NCI-H510A (cell line): Measurements from ENCODE around the gene GPHB5.
"Not testable (repeated sequence)": the region's sequence is repeated elsewhere in the genome, so short reads cannot be mapped to it uniquely, and the experiment has no call there.

ENCODE experiments used
- DNase-seq: peaks from one replicate; lab custom pipeline; 2025; lab: John Stamatoyannopoulos, UW

The GPHB5 gene

DNA sequence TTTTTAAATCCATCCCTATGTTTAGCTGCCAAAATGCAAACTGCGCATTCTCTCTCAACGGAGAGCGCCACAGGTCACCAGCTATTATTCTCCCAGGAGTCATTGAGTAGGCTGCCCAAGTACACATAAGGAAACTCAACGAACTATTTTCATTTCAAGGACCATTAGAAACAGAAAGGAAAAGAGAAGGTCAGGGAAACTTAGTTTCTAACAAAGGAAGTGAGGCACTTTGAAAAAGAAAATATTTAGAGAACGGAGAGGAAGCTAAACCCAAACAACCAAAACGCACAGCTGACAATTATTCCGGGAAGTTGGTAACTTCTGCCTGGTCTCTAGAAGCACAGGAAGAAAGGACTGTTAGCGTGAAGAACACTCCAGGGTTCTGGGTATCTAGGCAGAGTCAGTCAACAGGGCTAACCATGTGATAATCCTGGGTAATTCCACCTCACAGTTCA is 23.5 kb downstream of the GPHB5 start:
- DNase-seq = no peak

DNA sequence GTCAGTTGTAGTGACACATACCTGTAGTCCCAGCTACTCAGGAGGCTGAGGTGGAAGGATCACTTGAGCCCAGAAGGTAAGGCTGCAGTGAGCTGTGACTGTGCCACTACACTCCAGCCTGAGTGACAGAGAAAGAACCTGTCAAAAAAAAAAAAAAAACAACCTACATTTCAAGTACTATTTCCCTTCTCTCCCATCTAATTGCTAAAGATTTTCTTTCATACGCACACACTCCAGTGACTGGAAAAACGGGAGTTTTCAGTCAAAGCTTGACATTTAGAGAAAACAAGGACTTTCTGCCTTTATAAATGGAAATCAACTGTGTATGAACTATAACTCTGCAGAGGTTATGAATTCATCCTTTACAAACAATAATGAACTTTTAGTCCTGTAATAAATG is 25.9 kb downstream of the GPHB5 start:
- DNase-seq = no peak

DNA sequence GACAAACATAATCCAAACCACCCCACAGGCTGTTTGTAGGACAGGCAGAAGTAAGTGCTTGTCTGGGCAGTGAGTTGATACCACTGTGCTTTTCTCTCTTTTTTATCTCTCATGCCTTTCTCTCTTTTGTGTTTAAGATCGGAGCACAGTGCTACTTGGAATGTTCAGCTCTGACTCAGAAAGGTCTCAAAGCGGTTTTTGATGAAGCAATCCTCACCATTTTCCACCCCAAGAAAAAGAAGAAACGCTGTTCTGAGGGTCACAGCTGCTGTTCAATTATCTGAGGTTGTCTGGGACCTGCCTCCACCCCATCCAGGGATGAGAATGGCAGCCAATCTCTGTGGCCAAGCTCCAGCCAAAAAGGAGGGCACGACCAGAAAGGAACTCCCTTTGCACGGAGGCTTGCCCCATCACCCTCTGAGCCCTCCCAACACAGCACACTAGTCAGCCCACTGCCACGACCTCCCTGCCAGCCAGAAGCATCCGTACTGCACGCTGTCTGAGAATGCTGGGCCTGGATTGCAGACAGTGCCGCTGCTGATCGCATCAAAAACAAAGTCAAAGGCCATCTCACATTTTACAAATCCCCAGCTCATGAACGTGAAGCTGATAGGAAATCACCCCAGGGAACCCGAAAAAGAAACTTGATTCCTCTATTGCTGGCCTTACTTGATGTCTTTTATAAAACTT is 27.8 kb downstream of the GPHB5 start:
- no peak for DNase-seq

DNA sequence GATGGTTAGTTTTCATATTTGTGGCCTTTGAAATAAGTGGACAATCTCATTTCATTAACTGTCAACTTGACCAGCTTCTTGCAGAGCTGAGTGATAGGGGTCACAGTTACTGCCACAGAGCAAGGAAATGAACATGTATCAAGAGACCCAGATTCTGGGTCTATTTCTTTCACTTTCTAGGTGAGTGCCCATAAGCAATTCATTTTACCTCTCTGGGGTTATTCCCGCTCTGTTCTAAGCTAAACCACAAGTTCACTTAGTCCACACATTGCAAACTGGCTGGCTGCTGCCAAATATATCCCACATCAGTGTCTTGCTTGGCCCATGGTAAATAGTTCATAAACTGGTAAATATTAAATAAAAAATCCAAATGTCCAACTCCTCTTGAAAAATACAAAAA is 29.9 kb downstream of the GPHB5 start:
- DNase-seq = no peak

DNA sequence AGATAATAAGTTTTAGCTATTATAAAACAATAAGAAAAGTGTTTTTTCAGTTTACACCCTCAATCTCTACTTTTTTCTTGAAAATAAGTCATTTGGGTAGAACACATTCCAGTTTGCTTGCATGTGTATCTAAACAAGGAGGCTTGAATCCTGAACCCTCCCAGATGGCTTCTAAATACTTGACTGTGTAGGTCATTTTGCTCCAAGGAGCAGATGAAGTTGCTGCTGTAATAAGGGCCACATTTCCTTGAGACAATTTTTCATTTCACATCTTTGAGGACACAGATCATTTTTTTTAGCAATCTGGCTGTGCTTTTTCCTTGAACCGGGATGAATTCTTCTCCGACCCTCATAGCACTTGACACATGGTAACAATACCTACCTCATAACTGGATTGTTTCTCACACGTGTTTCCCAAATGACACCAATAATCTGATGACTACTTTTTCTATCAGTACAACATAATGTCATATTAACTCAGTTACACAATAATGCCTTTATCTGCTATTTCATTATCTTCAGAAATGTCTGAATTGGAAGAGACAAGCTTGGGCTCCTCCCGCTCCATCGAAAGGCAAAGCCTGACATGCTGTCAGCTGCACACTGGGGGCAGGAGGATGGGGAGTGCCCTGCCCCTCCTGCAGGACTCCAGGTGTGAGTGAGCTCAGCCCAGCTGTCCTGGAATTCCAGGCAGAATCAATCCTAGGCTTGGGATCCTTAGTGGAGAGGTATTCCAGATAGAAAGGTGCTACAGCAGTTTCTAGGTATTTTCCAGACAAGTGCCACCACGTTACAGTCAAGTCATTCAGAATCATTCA is 30.9 kb downstream of the GPHB5 start:
- no peak for DNase-seq

DNA sequence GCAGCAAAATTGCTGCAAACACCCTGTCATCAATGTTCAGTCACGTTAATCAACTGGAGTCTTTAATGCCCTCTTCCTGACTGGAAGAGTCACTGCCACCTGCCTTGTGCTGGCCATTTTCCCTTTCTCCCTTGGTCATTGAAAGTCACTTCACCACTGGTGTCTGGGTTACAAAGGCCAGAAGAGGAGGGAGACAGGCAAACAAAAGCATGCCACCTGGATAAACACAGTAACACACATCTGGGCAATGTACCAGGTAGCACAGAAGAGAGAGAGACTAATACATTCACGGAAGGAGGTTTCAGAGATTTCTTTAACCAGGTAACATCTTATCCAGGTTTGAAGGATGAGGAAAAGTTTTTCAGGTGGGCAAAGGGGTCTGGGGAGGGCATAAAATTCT is 32.7 kb downstream of the GPHB5 start:
- peak; percentile 62 for DNase-seq

DNA sequence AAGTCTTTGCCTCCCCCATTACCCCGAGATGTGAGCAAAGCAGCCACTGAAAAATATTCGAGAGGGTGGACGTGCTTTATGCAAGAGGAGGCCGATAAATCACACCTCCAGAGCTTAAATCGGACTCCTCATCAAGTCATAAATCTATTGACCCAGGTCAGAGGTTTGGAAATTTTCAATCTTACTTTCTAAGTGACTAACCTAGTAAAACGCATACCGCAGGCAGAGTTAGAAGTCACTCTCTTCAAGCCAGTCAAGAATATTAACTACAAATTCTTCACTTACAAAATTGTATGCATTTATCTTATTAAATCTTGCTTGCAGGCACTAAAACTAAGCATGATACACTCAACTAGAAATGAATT is 34.9 kb downstream of the GPHB5 start:
- no peak for DNase-seq

DNA sequence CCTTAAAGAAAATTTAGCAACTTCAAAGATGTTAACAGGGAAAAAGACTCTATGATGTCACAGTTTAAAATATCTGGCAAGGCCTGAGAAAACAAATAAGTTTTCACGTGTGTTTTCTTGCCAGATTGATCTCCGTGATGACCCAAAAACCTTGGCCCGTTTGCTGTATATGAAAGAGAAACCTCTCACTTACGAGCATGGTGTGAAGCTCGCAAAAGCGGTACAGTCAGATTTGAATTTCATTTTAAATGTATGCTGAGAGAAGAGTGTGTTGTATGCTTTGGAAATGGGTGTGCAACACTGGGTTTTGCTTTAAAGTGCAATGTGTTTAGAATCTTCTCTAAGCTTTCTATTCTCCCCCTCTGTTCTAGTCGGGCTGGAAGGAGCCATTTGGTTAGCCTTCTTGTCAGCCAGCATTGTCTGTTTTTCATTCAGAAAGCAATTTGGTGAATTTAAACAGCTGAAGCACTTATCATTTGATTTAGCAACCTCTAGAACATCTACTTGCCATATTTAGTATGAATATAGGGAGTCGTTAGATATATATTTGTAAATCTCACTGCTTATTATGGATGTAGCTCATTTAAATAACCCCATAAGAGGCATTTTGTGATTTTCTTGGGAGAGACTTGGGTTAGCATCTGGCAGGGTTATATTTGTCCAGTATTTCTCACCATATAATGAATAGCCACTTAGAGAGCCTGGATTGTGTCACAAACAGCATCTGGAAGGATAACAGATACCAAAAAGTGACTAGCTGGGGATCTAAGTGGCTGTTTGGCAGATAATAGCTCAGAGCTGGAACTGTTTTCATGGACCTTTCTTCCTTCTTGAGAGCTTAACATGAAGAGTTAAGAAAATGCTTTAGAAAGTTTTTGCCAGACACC is 35.5 kb downstream of the GPHB5 start:
- DNase-seq = no peak

DNA sequence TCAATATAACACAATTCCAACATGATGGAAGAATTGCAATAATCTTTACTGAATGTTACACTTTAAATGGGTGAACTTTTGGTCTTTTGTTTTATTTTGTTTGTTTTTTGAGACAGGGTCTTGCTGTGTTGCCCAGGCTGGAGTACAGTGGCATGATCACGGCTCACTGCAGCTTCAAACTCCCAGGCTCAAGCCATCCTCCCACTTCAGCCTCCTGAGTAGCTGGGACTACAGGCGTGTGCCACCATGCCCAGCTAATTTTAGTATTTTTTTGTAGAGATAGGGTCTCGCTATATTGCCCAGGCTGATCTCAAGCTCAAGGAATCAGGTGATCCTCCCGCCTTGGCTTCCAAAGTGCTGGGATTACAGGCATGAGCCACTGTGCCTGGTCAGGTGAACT is 38.8 kb downstream of the GPHB5 start:
- not testable (repeated sequence) for DNase-seq

DNA sequence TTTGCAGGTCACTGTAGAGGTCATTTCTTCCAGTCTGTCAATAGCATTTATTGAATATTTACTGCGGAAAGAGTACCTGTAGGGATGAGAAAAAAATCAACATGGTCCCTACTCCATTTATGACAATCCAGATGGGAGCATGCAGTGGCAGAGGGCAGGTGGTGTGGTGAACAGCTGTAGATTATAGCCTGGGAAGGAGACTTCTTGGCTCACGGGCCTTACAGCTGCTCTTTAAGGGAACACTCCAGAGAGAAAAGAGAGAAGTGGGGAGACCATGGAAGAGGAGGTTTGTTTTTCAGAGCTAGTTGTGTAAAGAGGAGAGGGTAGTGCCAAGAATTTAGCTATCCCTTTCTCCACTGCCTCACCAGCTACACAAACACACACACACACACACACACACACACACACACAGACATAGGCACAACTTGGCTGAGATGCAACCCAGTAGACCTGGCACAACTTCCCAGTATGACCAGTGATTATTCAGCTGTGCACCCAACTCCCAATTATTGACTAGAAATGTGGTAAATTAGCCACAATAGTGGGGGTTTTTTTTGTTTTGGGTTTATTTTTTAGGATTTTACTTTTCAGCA is 41.0 kb downstream of the GPHB5 start:
- DNase-seq = no peak

DNA sequence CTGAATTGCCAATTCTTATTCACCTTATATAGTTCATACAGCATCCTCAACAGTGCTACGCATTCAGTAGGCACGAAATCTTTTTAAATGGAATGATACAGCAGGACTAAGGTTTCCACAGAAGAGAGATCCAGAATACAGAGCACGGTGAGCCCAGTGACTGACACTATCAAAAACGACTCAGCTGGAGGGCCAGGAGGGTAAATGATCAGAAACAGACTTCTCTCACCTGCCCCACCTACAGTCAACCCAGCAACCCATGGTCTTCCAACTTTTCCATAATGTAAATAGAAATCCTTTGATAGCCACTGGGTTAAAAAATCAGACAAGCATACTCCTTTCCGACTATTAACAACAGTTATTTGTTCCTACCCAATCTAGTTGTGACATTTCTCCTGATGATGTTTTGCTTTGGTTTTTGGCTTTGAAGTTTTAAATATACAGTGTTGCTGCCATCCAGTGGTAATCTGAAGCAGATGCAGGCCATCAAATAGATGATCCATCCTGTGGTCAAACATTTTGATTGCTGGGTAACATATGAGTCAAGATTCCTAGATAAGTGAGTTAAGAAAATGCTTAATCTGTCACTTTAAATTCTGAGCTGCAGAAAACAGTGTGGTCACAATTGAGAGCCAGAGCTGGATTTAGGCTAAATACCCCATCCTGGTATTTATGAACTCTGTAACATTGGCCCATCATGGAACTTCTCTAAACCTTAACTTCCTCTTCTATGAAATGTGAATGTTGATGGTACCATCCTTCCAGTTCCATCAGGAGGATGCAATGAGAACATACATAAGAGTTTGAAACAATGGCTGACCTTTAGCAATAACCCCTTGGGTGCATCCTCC is 42.0 kb downstream of the GPHB5 start:
- peak; percentile 33 for DNase-seq

DNA sequence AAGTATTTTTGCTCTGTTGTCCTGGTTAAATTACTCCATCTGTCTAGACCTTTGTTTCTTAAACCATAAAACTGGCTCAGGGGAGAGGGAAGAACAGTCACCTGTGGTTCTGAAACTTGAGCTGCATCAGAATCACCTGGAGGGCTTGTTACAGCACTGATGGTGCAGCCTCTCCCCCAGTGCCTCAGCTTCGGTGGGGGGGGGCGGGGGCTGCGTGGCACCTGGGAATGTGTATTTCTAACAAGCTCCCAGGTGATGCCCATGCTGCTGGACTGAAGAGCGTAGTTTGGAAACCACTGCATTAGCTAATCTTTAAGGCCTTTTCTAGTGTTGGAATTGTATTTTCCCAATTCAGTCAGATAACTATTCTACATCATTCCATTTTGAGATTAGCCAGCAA is 42.7 kb downstream of the GPHB5 start:
- peak; percentile 29 for DNase-seq

DNA sequence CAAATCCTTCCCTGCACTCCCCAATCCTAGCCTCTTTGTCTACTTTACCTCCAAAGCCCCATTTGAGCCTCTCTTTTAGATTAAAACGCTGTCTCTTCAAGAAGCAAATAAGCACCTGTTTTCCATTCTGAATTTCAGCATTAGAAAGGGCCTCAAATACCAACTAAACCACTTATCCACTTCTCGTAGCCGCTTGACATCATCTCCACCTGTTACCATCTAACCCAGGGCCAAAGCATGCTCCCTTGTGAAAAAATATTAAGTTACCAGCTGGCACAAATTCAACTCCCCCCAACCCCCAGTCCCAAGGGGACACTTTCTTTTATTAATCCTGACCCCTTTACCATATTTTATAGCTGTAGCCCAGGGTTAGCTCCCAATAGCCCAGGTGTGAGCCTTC is 43.1 kb downstream of the GPHB5 start:
- DNase-seq = peak; percentile 23

DNA sequence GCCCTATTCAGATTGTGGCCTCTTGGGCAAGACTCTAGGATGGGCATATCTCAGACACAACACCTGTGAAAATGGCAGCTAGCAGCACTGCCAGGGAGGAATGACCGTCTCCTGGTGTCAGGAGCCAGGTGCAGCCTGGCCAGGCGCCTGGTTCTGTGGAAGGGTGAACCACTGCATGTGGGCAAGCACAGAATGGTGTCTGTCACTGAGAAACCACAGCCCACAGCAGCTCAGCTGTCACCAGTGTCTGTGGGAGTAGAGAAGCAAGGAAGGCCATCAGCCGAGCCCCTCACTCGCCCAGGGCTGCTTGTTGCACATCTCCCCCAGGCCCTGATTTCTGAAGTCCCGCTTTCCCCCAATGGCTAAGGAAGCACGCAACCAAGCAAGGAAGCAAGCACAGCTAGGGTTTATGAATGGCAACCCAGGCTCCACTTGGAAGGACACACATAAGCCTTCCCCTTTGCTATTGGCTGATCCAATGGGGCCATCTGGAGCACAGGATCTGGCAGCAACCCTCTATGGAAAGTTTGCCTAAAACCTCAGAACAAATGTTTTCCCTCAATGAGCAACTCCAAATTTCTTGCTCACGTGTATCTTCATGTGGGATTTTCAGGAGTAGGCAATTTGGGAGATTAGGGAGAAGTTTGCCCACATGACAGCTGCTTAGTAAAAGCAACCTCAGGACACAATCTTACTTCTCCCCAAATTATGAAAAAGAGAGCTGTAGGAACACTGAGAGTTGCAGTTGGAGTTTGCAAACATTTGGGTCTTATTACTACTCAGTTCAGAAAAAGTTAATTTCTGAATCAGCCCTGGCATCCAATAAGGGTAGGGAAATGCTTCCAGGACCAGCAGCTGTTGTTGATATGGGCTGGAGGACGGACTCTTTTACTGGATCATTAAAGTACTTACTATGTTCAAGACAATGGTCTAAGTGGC is 44.7 kb downstream of the GPHB5 start:
- DNase-seq = no peak

DNA sequence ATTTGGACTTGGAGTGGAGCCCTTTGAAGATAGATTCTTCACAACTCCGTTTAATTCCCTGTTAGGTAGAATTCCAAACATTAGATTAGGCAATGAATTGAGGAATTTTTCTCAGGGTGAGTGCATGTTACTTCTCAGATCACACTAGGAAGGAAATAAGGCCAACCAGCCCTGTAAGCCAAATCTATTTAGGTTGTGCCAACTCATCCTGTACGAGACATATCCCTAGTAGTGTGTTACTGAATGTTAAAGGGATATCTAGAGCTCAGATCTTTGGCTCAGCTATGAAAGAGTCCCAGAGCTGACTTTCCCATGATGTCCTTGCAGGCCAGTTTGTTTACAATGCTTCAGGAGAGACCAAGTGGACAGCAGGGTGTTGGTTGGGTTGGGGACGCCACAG is 45.6 kb downstream of the GPHB5 start:
- DNase-seq = no peak

DNA sequence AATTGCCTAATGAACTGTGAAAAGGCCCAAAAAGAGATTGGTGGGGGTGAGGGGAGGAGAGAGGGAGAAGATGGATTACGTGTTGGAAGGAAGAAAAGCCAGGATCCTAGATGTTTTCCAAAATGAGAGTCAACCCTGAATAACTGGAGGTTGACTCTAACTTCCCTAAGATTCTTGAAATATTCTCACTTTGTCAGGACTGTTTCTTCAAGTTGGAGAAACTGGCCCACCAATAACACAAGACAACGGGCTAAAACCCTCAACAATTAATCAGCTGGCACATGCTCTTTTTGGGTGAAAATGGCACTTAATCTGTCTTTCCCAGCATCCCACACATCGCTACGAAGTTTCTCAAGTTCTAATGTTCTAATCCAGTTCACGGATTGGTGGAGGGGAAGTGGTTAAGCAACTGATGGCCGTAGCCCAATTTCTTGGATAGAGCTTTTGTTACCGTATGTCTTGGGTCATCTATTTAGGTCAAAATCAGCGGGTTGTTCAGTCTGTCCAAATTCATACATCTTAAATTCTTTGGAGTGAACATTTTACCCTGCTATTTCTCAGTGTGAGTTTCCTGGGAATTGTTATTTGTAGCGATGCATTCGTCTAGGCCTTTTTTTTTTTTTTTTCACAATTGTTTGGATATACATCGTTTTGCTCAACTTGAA is 49.0 kb downstream of the GPHB5 start:
- no peak for DNase-seq

DNA sequence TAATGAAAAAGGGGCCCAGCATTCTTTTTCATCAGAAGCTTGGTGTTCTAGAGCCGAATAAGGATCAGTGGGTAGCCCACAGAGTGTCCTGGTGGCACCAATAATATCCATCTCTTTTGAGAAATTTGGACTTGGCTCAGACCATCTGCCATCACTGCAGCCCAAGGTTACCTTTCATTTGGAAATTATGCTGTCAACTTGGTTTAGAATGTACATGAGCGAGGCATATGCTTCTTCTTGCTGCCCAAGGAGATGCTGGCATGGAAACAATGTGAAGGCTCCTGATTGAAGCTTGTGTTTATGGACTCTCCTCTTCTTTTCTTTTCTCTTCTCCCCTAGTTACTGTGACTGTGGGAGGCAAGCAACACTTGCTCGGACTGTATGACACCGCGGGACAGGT is 50.0 kb downstream of the GPHB5 start:
- no peak for DNase-seq

DNA sequence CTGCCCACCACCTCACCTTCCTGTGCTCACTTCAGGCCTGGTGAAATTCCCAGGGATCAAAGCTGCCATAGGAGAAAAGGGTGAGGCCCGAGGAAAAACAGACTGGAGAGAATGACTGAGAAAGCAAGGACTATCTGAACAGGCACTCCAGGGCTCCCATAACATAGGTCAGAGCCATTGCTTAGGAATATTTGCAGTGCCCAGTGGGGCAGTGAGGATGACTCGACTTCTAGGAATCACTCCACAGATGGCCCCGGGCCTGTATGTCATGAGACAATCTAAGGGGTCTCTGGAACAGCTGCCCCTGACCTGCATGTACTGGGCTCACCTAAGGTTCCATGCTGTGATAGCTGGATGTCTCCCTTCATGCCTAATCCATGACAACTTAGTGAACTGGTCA is 51.6 kb downstream of the GPHB5 start:
- no peak for DNase-seq

DNA sequence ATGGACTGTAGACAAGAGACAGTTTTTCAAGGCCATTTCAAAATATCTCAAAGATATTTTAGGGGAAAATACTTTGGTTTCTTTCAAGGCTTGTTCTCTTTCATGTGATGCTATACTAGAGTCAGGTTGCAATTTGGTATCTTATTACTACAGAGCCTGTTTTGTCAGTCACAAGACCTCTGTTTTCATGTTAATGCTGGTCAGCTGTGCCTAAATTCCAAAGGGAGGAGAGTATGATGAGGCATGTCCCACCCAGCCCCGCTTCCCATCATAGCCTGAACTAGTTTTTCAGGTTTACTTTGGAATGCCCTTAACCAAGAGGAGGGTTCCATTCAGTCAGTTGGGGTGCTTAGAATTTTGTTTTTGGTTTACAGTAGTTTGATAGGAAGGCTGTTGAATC is 52.6 kb downstream of the GPHB5 start:
- DNase-seq = no peak
